ENCODE measurements around the gene ZBTB47. TPM values are rescaled to one million over a fixed set of nuclear protein-coding genes. Genes with fewer than 3 reads are reported as not detected.

Gene ZBTB47
- total and polyA plus RNA-seq, 8 donors, result 10.1 to 40.3 (median 23.4) TPM

- Histone ChIP-seq H3K9me3 (no peaks in the 10 kb centered on the region), H3K27me3 (peaks cover 0 to 17% (median 0%) of the 10 kb centered on the region in 3 donors), H3K4me3 (no peak overlapping the region), H3K4me1 (peaks cover 0 to 4% (median 0%) of the 10 kb centered on the region in 4 donors), H3K27ac (no peak overlapping the region), H3K36me3 (no peaks in the 10 kb centered on the region)
- TF ChIP-seq EP300 (IDR thresholded peaks at IDR 0.05) (no peak), POLR2AphosphoS5 (IDR thresholded peaks at IDR 0.05) (no peak), POLR2A (IDR thresholded peaks at IDR 0.05) (no peak), CTCF (IDR thresholded peaks at IDR 0.05) (no peak)
- intact Hi-C loops (cut with DNase I; ENCODE audit: low total_unique reads), result no loop called here
- DNase-seq, result peak in 1 of 2 donors; percentile 21
- WGBS, 5 donors, result 80 to 91% (median 83%) methylated on average over 4 to 6 of the region's 6 CpGs
Observed at GRCh38 chr3:42702982-42703694, 49.6 kb downstream of the ZBTB47 start.

GRCh38 chr3:42703695-42704025 lies 50.2 kb downstream of the ZBTB47 start:
- H3K27me3 ChIP-seq, result peaks cover 0 to 17% (median 0%) of the 10 kb centered on the region in 3 donors
- intact Hi-C loops (cut with DNase I; ENCODE audit: low total_unique reads), result no loop called here

GRCh38 chr3:42704136-42704841 lies 50.8 kb downstream of the ZBTB47 start:
- 76 to 92% (median 87%) methylated on average over 3 to 8 of the region's 8 CpGs for WGBS, 5 donors
- Histone ChIP-seq H3K36me3 (no peaks in the 10 kb centered on the region), H3K9me3 (no peaks in the 10 kb centered on the region), H3K27ac (no peak overlapping the region), H3K27me3 (peaks cover 0 to 17% (median 0%) of the 10 kb centered on the region in 3 donors), H3K4me3 (no peak overlapping the region), H3K4me1 (peaks cover 0 to 4% (median 0%) of the 10 kb centered on the region in 4 donors)
- no peak for TF ChIP-seq POLR2A (IDR thresholded peaks at IDR 0.05)
- no peak for TF ChIP-seq EP300 (IDR thresholded peaks at IDR 0.05)
- no peak for TF ChIP-seq CTCF (IDR thresholded peaks at IDR 0.05)
- TF ChIP-seq POLR2AphosphoS5 (IDR thresholded peaks at IDR 0.05), result no peak
- intact Hi-C loops (cut with DNase I; ENCODE audit: low total_unique reads), result no loop called here
- no peak for DNase-seq

More at GRCh38 chr3:42703695-42704025, 50.2 kb downstream of the ZBTB47 start:
- 68 to 91% (median 74%) methylated on average over 5 of the region's 5 CpGs for WGBS, 5 donors
- H3K27ac ChIP-seq, result no peak overlapping the region
- H3K9me3 ChIP-seq, result no peaks in the 10 kb centered on the region
- H3K36me3 ChIP-seq, result no peaks in the 10 kb centered on the region
- DNase-seq, result peak in 1 of 2 donors; percentile 14
- no peak overlapping the region for H3K4me3 ChIP-seq
- H3K4me1 ChIP-seq, result peaks cover 0 to 4% (median 0%) of the 10 kb centered on the region in 4 donors
- TF ChIP-seq EP300 (IDR thresholded peaks at IDR 0.05) (no peak), POLR2A (IDR thresholded peaks at IDR 0.05) (no peak), POLR2AphosphoS5 (IDR thresholded peaks at IDR 0.05) (no peak), CTCF (IDR thresholded peaks at IDR 0.05) (no peak)

GRCh38 chr3:42705058-42705767 lies 51.7 kb downstream of the ZBTB47 start:
- Histone ChIP-seq H3K27me3 (peaks cover 0 to 17% (median 0%) of the 10 kb centered on the region in 3 donors), H3K4me3 (no peak overlapping the region), H3K36me3 (no peaks in the 10 kb centered on the region), H3K4me1 (peaks cover 0 to 4% (median 0%) of the 10 kb centered on the region in 4 donors), H3K27ac (no peak overlapping the region), H3K9me3 (no peaks in the 10 kb centered on the region)
- intact Hi-C loops (cut with DNase I; ENCODE audit: low total_unique reads), result no loop called here
- DNase-seq, result peak in 1 of 2 donors; percentile 10
- TF ChIP-seq POLR2A (IDR thresholded peaks at IDR 0.05), result no peak
- 67 to 78% (median 71%) methylated on average over 6 to 7 of the region's 7 CpGs for WGBS, 5 donors

Data from stomach (tissue), 9 donors.